HEK293 (cell line): ENCODE results near the gene UGGT2.
A peak's percentile ranks its signal among the peaks of the same experiment; 100 is the strongest.

Source experiments
- CTCF ChIA-PET: fragments of 350-600 bp; formaldehyde crosslinking; extraction: SDS; loops from one replicate; lab custom pipeline; 2021; ENCODE audit warnings: antibody characterized with exemption; lab: Yijun Ruan, JAX
- POLR2A ChIA-PET: fragments of 300-600 bp; formaldehyde crosslinking; extraction: SDS; loops from one replicate; lab custom pipeline; 2020; ENCODE audit warnings: antibody characterized with exemption, inconsistent platforms; lab: Yijun Ruan, JAX
- H3K27ac ChIP-seq: fragments of 200-500 bp; sonication (Bioruptor generic); 2 replicates; pipeline ENCODE4 v1.5.1; 2014; ENCODE audit warnings: low read depth, low read length, control low read depth, inconsistent platforms; ENCODE audit errors: extremely low read depth
- H3K36me3 ChIP-seq, 2 experiments: fragments of 200-500 bp in 1 of 2; sonication (Bioruptor generic) in 1 of 2; 1 replicate in 1 of 2; 2 replicates in 1 of 2; pipeline ENCODE4 v1.5.1; 2014 to 2017; ENCODE audit warnings: inconsistent platforms in 2 of 2, low read length in 2 of 2; ENCODE audit not compliant: control insufficient read depth in 2 of 2, insufficient read depth in 1 of 2
- H3K4me1 ChIP-seq: fragments of 200-500 bp; sonication (Bioruptor generic); 2 replicates; pipeline ENCODE4 v1.5.1; 2014; ENCODE audit warnings: mild to moderate bottlenecking, low read length, inconsistent platforms; ENCODE audit not compliant: control insufficient read depth, insufficient read depth
- H3K4me3 ChIP-seq: 2 replicates; pipeline ENCODE4 v1.5.1; 2011; ENCODE audit warnings: low read depth, mild to moderate bottlenecking, control low read depth, low read length, moderate library complexity
- H3K9me3 ChIP-seq: fragments of 200-500 bp; sonication (Bioruptor generic); 2 replicates; pipeline ENCODE4 v1.5.1; 2014; ENCODE audit warnings: low read depth, low read length, inconsistent platforms; ENCODE audit not compliant: control insufficient read depth, insufficient read depth
- HOXA7 ChIP-seq: sonication (generic); formaldehyde crosslinking; IDR thresholded peaks from 2 replicates; pipeline ENCODE4 v1.8.1; 2022; ENCODE audit warnings: missing genetic modification reagents, borderline replicate concordance
- HOXD13 ChIP-seq: sonication (generic); formaldehyde crosslinking; IDR thresholded peaks from 2 replicates; pipeline ENCODE4 v1.8.0; 2022; ENCODE audit warnings: missing genetic modification reagents, borderline replicate concordance
- IKZF3 ChIP-seq: fragments of 450-650 bp; IDR thresholded peaks from 2 replicates; pipeline ENCODE4 v1.5.0; 2018; ENCODE audit warnings: missing biosample characterization, mild to moderate bottlenecking, missing genetic modification characterization, moderate library complexity
- SCRT2 ChIP-seq: fragments of 450-650 bp; formaldehyde crosslinking; IDR thresholded peaks from 2 replicates; pipeline ENCODE4 v1.5.1; 2016; ENCODE audit warnings: missing biosample characterization, missing genetic modification characterization
- TRIM28 ChIP-seq: IDR thresholded peaks from 2 replicates; pipeline ENCODE4 v1.6.1; 2011; ENCODE audit warnings: low read length, control low read depth, borderline replicate concordance
- ZEB2 ChIP-seq: fragments of 450-650 bp; formaldehyde crosslinking; IDR thresholded peaks from 2 replicates; pipeline ENCODE4 v1.5.1; 2016; ENCODE audit warnings: missing biosample characterization, missing genetic modification characterization
- ZFP41 ChIP-seq: fragments of 450-650 bp; formaldehyde crosslinking; IDR thresholded peaks from 2 replicates; pipeline ENCODE4 v1.5.1; 2016; ENCODE audit warnings: missing biosample characterization, missing genetic modification characterization, borderline replicate concordance
- ZFP69B ChIP-seq: fragments of 450-650 bp; formaldehyde crosslinking; IDR thresholded peaks from 2 replicates; pipeline ENCODE4 v1.5.1; 2016; ENCODE audit warnings: missing biosample characterization, missing genetic modification characterization
- ZIC2 ChIP-seq: fragments of 450-650 bp; formaldehyde crosslinking; IDR thresholded peaks from 2 replicates; pipeline ENCODE4 v1.5.1; 2016; ENCODE audit warnings: missing biosample characterization, missing genetic modification characterization
- ZNF114 ChIP-seq: fragments of 450-650 bp; formaldehyde crosslinking; IDR thresholded peaks from 2 replicates; pipeline ENCODE4 v1.5.0; 2017; ENCODE audit warnings: missing biosample characterization, missing genetic modification characterization
- ZNF501 ChIP-seq: fragments of 450-650 bp; formaldehyde crosslinking; IDR thresholded peaks from 2 replicates; pipeline ENCODE4 v1.5.1; 2016; ENCODE audit warnings: missing biosample characterization, missing genetic modification characterization
- ZNF514 ChIP-seq: fragments of 450-650 bp; formaldehyde crosslinking; IDR thresholded peaks from 2 replicates; pipeline ENCODE4 v1.5.1; 2016; ENCODE audit warnings: missing biosample characterization, missing genetic modification characterization
- ZNF610 ChIP-seq: fragments of 450-650 bp; formaldehyde crosslinking; IDR thresholded peaks from 2 replicates; pipeline ENCODE4 v1.5.1; 2016; ENCODE audit warnings: missing biosample characterization, missing genetic modification characterization, borderline replicate concordance
- ZNF660 ChIP-seq: fragments of 450-650 bp; IDR thresholded peaks from 2 replicates; pipeline ENCODE4 v1.5.1; 2018; ENCODE audit warnings: missing biosample characterization, mild to moderate bottlenecking, missing genetic modification characterization
- ZSCAN16 ChIP-seq: fragments of 450-650 bp; formaldehyde crosslinking; IDR thresholded peaks from 2 replicates; pipeline ENCODE4 v1.5.1; 2016; ENCODE audit warnings: missing biosample characterization, missing genetic modification characterization
- ZSCAN23 ChIP-seq: fragments of 450-650 bp; formaldehyde crosslinking; IDR thresholded peaks from 2 replicates; pipeline ENCODE4 v1.5.1; 2016; ENCODE audit warnings: missing biosample characterization, missing genetic modification characterization
- ZSCAN30 ChIP-seq: fragments of 450-650 bp; IDR thresholded peaks from 2 replicates; pipeline ENCODE4 v1.5.1; 2018; ENCODE audit warnings: missing biosample characterization, mild to moderate bottlenecking, missing genetic modification characterization, moderate library complexity
- TF ChIP-seq, protein P1 (sequence below): fragments of 450-650 bp; formaldehyde crosslinking; IDR thresholded peaks from 2 replicates; pipeline ENCODE4 v1.5.1; 2016; ENCODE audit warnings: missing biosample characterization, missing genetic modification characterization
- TF ChIP-seq, protein P2 (sequence below): fragments of 450-650 bp; formaldehyde crosslinking; IDR thresholded peaks from 2 replicates; pipeline ENCODE4 v1.5.1; 2017; ENCODE audit warnings: missing biosample characterization, missing genetic modification characterization
- TF ChIP-seq, protein P3 (sequence below): fragments of 450-650 bp; formaldehyde crosslinking; IDR thresholded peaks from 2 replicates; pipeline ENCODE4 v1.5.1; 2016; ENCODE audit warnings: missing biosample characterization, missing genetic modification characterization
- TF ChIP-seq, protein P4 (sequence below): fragments of 450-650 bp; formaldehyde crosslinking; IDR thresholded peaks from 2 replicates; pipeline ENCODE4 v1.5.1; 2016; ENCODE audit warnings: missing biosample characterization, missing genetic modification characterization
- TF ChIP-seq, protein P5 (sequence below): fragments of 450-650 bp; formaldehyde crosslinking; IDR thresholded peaks from 2 replicates; pipeline ENCODE4 v1.5.1; 2017; ENCODE audit warnings: missing biosample characterization, missing genetic modification characterization

The UGGT2 gene

DNA sequence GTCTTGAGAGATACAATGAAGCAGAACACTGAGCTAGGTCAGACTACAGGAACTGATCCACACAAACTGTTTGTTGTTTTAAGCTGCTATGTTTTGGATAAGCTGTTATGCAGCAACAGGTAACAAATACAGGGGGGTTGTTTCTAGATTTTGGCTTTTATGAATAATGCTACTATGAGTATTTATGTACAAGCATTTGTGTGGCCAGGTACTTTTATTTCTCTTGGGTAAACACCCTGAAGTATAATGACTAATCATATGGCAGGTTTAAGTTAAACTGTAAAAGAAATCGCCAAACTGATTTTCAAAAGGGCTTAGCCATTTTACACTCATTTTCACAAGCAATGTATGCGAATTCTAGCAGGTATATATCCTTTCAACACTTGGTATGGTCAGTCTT is 210.3 kb downstream of the UGGT2 start:
- CTCF ChIA-PET: interaction anchor here (0.7 to 1.0 kb wide), 2 partner anchors 9 to 17 kb away, joined by 3 to 4 read pairs; no protein-coding TSS in a partner anchor
- H3K36me3 ChIP-seq: no peaks in the 10 kb centered on the region
- H3K27ac ChIP-seq: no peak overlapping the region
- H3K4me3 ChIP-seq: no peak overlapping the region
- H3K4me1 ChIP-seq: no peaks in the 10 kb centered on the region
- H3K9me3 ChIP-seq: no peaks in the 10 kb centered on the region
- TF ChIP-seq ZIC2 (tag by site-specific recombination): no peak
- TF ChIP-seq SCRT2: 0 out of 2 replicates have a peak, but pooled peaks have one; percentile 14
- POLR2A ChIA-PET: no interaction called here

DNA sequence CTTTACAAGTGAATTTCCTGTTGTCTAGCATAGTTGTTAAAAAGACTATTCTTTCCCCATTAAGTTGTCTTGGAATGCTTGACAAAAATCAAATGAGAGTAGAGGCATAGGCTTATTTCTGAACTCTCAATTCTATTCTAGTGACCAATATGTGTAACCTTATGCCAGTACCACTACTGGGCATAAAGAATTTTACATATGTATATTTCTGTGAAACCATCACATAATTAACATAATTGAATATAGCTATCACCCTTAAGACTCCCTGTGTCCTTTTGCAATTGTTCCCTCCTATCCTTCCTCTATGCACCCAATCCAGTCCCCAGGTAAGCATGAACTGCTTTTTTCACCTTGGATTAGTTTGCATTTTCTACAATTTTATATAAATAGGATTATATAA is 211.3 kb downstream of the UGGT2 start:
- CTCF ChIA-PET: no interaction called here
- Histone ChIP-seq H3K4me1 (no peaks in the 10 kb centered on the region), H3K4me3 (no peak overlapping the region), H3K36me3 (no peaks in the 10 kb centered on the region), H3K27ac (no peak overlapping the region), H3K9me3 (no peaks in the 10 kb centered on the region)
- POLR2A ChIA-PET: no interaction called here
- TF ChIP-seq HOXA7 (CRISPR knock-in tag) (no peak), HOXD13 (CRISPR knock-in tag) (no peak), ZFP41 (tag by site-specific recombination) (no peak), ZSCAN16 (tag by site-specific recombination) (no peak), ZEB2 (tag by site-specific recombination) (no peak)
- TF ChIP-seq, protein P1, sequence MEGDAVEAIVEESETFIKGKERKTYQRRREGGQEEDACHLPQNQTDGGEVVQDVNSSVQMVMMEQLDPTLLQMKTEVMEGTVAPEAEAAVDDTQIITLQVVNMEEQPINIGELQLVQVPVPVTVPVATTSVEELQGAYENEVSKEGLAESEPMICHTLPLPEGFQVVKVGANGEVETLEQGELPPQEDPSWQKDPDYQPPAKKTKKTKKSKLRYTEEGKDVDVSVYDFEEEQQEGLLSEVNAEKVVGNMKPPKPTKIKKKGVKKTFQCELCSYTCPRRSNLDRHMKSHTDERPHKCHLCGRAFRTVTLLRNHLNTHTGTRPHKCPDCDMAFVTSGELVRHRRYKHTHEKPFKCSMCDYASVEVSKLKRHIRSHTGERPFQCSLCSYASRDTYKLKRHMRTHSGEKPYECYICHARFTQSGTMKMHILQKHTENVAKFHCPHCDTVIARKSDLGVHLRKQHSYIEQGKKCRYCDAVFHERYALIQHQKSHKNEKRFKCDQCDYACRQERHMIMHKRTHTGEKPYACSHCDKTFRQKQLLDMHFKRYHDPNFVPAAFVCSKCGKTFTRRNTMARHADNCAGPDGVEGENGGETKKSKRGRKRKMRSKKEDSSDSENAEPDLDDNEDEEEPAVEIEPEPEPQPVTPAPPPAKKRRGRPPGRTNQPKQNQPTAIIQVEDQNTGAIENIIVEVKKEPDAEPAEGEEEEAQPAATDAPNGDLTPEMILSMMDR (tag by site-specific recombination): no peak

DNA sequence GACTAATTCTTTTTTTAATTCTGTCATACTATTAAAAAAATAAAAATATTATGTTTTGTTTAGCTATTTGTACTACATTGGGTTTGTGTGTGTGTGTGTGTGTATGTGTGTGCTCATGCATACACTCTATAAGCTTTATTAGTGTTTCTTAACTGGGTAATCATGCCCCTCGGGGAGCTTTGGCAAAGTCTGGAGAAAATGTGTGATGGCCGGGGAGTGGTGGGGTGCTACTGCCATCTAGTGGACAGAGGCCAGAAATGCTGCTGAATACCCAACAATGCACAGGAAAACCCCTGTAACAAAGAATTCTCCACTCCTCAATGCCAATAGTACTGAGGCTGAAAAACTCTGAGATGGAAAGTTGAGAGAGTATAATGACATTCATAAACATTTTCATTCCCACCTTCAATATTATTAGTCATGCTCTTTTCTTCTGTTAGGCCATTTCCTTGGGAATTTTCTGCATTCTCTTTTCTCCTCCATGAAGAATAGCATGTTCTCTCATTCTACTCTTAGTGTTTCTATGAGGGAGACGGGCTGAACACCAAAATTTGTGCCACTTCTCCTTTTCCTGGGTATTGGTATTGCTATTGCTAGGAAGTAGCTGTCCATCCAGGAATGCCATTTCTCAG is 219.0 kb downstream of the UGGT2 start:
- H3K9me3 ChIP-seq: no peaks in the 10 kb centered on the region
- no peaks in the 10 kb centered on the region for H3K36me3 ChIP-seq
- H3K27ac ChIP-seq: no peak overlapping the region
- CTCF ChIA-PET: interaction anchor here (0.5 to 4.9 kb wide), 45 partner anchors 9 to 1217 kb away, joined by 3 to 90 read pairs (median 4); partner anchors contain the start of gene DZIP1
- POLR2A ChIA-PET: interaction anchor here (1.1 to 1.4 kb wide), 2 partner anchors 158 to 210 kb away, joined by 3 to 4 read pairs; partner anchors contain the start of gene DNAJC3
- H3K4me1 ChIP-seq: no peaks in the 10 kb centered on the region
- H3K4me3 ChIP-seq: no peak overlapping the region
- TF ChIP-seq ZFP69B: 0 out of 2 replicates have a peak, but pooled peaks have one; percentile 31
- 0 out of 2 replicates have a peak, but pooled peaks have one; percentile 27 for TF ChIP-seq ZNF501
- no peak for TF ChIP-seq ZNF514
- no peak for TF ChIP-seq TRIM28
- TF ChIP-seq, protein P1 (tag by site-specific recombination): no peak
- peak; percentile 87 for TF ChIP-seq ZNF660 (tag by site-specific recombination)
- peak; percentile 45; the same call in 1 of the 2 replicates for TF ChIP-seq ZSCAN30 (tag by site-specific recombination)
- TF ChIP-seq, protein P2, sequence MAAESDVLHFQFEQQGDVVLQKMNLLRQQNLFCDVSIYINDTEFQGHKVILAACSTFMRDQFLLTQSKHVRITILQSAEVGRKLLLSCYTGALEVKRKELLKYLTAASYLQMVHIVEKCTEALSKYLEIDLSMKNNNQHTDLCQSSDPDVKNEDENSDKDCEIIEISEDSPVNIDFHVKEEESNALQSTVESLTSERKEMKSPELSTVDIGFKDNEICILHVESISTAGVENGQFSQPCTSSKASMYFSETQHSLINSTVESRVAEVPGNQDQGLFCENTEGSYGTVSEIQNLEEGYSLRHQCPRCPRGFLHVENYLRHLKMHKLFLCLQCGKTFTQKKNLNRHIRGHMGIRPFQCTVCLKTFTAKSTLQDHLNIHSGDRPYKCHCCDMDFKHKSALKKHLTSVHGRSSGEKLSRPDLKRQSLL: no peak
- no peak for TF ChIP-seq ZSCAN23 (tag by site-specific recombination)
- TF ChIP-seq IKZF3 (tag by site-specific recombination): no peak
- no peak for TF ChIP-seq ZNF610 (tag by site-specific recombination)
- no peak for TF ChIP-seq ZNF114 (tag by site-specific recombination)
- TF ChIP-seq, protein P3, sequence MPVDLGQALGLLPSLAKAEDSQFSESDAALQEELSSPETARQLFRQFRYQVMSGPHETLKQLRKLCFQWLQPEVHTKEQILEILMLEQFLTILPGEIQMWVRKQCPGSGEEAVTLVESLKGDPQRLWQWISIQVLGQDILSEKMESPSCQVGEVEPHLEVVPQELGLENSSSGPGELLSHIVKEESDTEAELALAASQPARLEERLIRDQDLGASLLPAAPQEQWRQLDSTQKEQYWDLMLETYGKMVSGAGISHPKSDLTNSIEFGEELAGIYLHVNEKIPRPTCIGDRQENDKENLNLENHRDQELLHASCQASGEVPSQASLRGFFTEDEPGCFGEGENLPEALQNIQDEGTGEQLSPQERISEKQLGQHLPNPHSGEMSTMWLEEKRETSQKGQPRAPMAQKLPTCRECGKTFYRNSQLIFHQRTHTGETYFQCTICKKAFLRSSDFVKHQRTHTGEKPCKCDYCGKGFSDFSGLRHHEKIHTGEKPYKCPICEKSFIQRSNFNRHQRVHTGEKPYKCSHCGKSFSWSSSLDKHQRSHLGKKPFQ: no peak
- TF ChIP-seq, protein P4, sequence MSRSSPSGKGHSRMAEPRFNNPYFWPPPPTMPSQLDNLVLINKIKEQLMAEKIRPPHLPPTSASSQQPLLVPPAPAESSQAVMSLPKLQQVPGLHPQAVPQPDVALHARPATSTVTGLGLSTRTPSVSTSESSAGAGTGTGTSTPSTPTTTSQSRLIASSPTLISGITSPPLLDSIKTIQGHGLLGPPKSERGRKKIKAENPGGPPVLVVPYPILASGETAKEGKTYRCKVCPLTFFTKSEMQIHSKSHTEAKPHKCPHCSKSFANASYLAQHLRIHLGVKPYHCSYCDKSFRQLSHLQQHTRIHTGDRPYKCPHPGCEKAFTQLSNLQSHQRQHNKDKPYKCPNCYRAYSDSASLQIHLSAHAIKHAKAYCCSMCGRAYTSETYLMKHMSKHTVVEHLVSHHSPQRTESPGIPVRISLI (tag by site-specific recombination): no peak
- TF ChIP-seq, protein P5, sequence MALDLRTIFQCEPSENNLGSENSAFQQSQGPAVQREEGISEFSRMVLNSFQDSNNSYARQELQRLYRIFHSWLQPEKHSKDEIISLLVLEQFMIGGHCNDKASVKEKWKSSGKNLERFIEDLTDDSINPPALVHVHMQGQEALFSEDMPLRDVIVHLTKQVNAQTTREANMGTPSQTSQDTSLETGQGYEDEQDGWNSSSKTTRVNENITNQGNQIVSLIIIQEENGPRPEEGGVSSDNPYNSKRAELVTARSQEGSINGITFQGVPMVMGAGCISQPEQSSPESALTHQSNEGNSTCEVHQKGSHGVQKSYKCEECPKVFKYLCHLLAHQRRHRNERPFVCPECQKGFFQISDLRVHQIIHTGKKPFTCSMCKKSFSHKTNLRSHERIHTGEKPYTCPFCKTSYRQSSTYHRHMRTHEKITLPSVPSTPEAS (tag by site-specific recombination): peak; percentile 75
